Measurements from ENCODE around the gene CSK.
"Not testable (repeated sequence)": the region's sequence is repeated elsewhere in the genome, so short reads cannot be mapped to it uniquely, and the experiment has no call there.

The CSK gene

GRCh38 chr15:74770211-74770903 lies 11.5 kb upstream of the CSK start:
- no peak for DNase-seq (ENCODE audit: low read depth in 2 of 3, low spot score in 2 of 3)

GRCh38 chr15:74773329-74773728 lies 8.6 kb upstream of the CSK start:
- DNase-seq (ENCODE audit: low read depth in 2 of 3, low spot score in 2 of 3), result no peak

- DNase-seq (ENCODE audit: low read depth in 2 of 3, low spot score in 2 of 3), result no peak
Observed at GRCh38 chr15:74773731-74774252, 8.1 kb upstream of the CSK start.

- no peak for DNase-seq (ENCODE audit: low read depth in 2 of 3, low spot score in 2 of 3)
Observed at GRCh38 chr15:74775132-74775562, 6.7 kb upstream of the CSK start.

- DNase-seq (ENCODE audit: low read depth in 2 of 3, low spot score in 2 of 3), result no peak
Observed at GRCh38 chr15:74775894-74776293, 6.0 kb upstream of the CSK start.

GRCh38 chr15:74776821-74777768 lies 4.8 kb upstream of the CSK start:
- DNase-seq (ENCODE audit: low read depth in 2 of 3, low spot score in 2 of 3), result no peak

GRCh38 chr15:74777769-74778598 lies 3.9 kb upstream of the CSK start:
- no peak for DNase-seq (ENCODE audit: low read depth in 2 of 3, low spot score in 2 of 3)

GRCh38 chr15:74778599-74778970 lies 3.3 kb upstream of the CSK start:
- no peak for DNase-seq (ENCODE audit: low read depth in 2 of 3, low spot score in 2 of 3)

GRCh38 chr15:74779162-74779648 lies 2.7 kb upstream of the CSK start:
- no peak for DNase-seq (ENCODE audit: low read depth in 2 of 3, low spot score in 2 of 3)

- DNase-seq (ENCODE audit: low read depth in 2 of 3, low spot score in 2 of 3), result no peak
Observed at GRCh38 chr15:74780523-74781430, 1.1 kb upstream of the CSK start.

- DNase-seq (ENCODE audit: low read depth in 2 of 3, low spot score in 2 of 3), result no peak
Observed at GRCh38 chr15:74782259-74783071, 585 bp downstream of the CSK start.

- DNase-seq (ENCODE audit: low read depth in 2 of 3, low spot score in 2 of 3), result no peak
Observed at GRCh38 chr15:74783072-74783807, 1.4 kb downstream of the CSK start.

- no peak for DNase-seq (ENCODE audit: low read depth in 2 of 3, low spot score in 2 of 3)
Observed at GRCh38 chr15:74783808-74784175, 1.9 kb downstream of the CSK start.

- no peak for DNase-seq (ENCODE audit: low read depth in 2 of 3, low spot score in 2 of 3)
Observed at GRCh38 chr15:74784426-74785193, 2.7 kb downstream of the CSK start.

GRCh38 chr15:74785194-74786032 lies 3.5 kb downstream of the CSK start:
- DNase-seq (ENCODE audit: low read depth in 2 of 3, low spot score in 2 of 3), result no peak

- not testable (repeated sequence) for DNase-seq (ENCODE audit: low read depth in 2 of 3, low spot score in 2 of 3)
Observed at GRCh38 chr15:74786081-74786480, 4.2 kb downstream of the CSK start.
